Right lobe of liver (tissue), 4 donors: ENCODE data around the gene LTBP3.

ENCODE experiments used
- CTCF ChIP-seq, 4 donors: fragments of 200-600 bp in 3 of 4; fragments of 450-650 bp in 1 of 4; IDR thresholded peaks; one replicate each; pipeline versions ENCODE4 v1.5.1 to v1.8.0; 2016 to 2022; ENCODE audit warnings: antibody characterized with exemption in 4 of 4, mild to moderate bottlenecking in 2 of 4
- POLR2A ChIP-seq: fragments of 450-650 bp; IDR thresholded peaks from one replicate; pipeline ENCODE4 v1.6.1; 2017; ENCODE audit warnings: antibody characterized with exemption, mild to moderate bottlenecking
- donor health status: DM: no; HTN: no; CAD: no.
- donor health status: DM: no; HTN: no; CAD: no.
- donor health status: DM: no; HTN: yes; CAD: no.

GRCh38 chr11:65503368-65503948 lies 54.7 kb downstream of the LTBP3 start:
- TF ChIP-seq POLR2A = peak; percentile 28
- no peak for TF ChIP-seq CTCF (IDR thresholded peaks at IDR 0.05)
